GM18505 (cell line): ENCODE data around the gene MID1IP1.
A peak's percentile ranks its signal among the peaks of the same experiment; 100 is the strongest.

ENCODE experiments used
- ATAC-seq: cut with Tn5 transposase; IDR thresholded peaks from one replicate; pipeline ENCODE4 v1.9.1; 2021; ENCODE audit not compliant: unreplicated experiment
- POLR2A ChIP-seq: IDR thresholded peaks from 4 replicates; pipeline ENCODE4 v1.6.1; 2011; ENCODE audit warnings: borderline replicate concordance; ENCODE audit not compliant: insufficient read depth, insufficient read length; ENCODE audit errors: extremely low read depth

Gene MID1IP1

GRCh38 chrX:38800981-38801845 is at the start of gene MID1IP1:
Gene MID1IP1 (plus strand): TSS chrX:38801459. CDS start chrX:38804947, 3,488 bp downstream.
- ATAC-seq, result peak; percentile 52
- no peak for TF ChIP-seq POLR2A

- no peak for ATAC-seq
- no peak for TF ChIP-seq POLR2A
Observed at GRCh38 chrX:38754102-38754790, 47.0 kb upstream of the MID1IP1 start.

- no peak for TF ChIP-seq POLR2A
- no peak for ATAC-seq
Observed at GRCh38 chrX:38754818-38755718, 46.2 kb upstream of the MID1IP1 start.

GRCh38 chrX:38760883-38761282 is 40.4 kb upstream of the MID1IP1 start:
- no peak for ATAC-seq
- TF ChIP-seq POLR2A, result no peak

GRCh38 chrX:38768079-38768478 is 33.2 kb upstream of the MID1IP1 start:
- ATAC-seq, result no peak
- no peak for TF ChIP-seq POLR2A

- TF ChIP-seq POLR2A, result no peak
- ATAC-seq, result no peak
Observed at GRCh38 chrX:38770152-38770551, 31.1 kb upstream of the MID1IP1 start.

GRCh38 chrX:38774249-38774648 is 27.0 kb upstream of the MID1IP1 start:
- TF ChIP-seq POLR2A, result no peak
- ATAC-seq, result no peak

GRCh38 chrX:38796946-38797345 is 4.3 kb upstream of the MID1IP1 start:
- ATAC-seq, result no peak
- no peak for TF ChIP-seq POLR2A

GRCh38 chrX:38798956-38799355 is 2.3 kb upstream of the MID1IP1 start:
- no peak for ATAC-seq
- no peak for TF ChIP-seq POLR2A

GRCh38 chrX:38799995-38800580 is 1.2 kb upstream of the MID1IP1 start:
- no peak for ATAC-seq
- TF ChIP-seq POLR2A, result no peak

- no peak for TF ChIP-seq POLR2A
- no peak for ATAC-seq
Observed at GRCh38 chrX:38803243-38803587, 2.0 kb downstream of the MID1IP1 start.

GRCh38 chrX:38803588-38804431 is 2.6 kb downstream of the MID1IP1 start:
- TF ChIP-seq POLR2A, result peak; percentile 49
- peak; percentile 55 for ATAC-seq

- no peak for ATAC-seq
- no peak for TF ChIP-seq POLR2A
Observed at GRCh38 chrX:38804432-38804681, 3.1 kb downstream of the MID1IP1 start.
